Naive thymus-derived CD4-positive, alpha-beta T cell (primary cell): Measurements from ENCODE around the gene SP140L. TPM values are rescaled to one million over a fixed set of nuclear protein-coding genes. Genes with fewer than 3 reads are reported as not detected.

Source experiments
- ATAC-seq: fragments of 150-1000 bp; cut with Tn5 transposase; 2 replicates; pipeline ENCODE4 v1.10.0; 2021; ENCODE audit warnings: mild to moderate bottlenecking, moderate library complexity
- CTCF ChIA-PET: fragments of 350-600 bp; sonication (Branson Sonifier 250); formaldehyde crosslinking; loops from one replicate; lab custom pipeline; 2021; ENCODE audit warnings: antibody characterized with exemption; lab: Charles Lee
- POLR2A ChIA-PET: fragments of 350-600 bp; sonication (Branson Sonifier 250); formaldehyde crosslinking; loops from one replicate; lab custom pipeline; 2021; ENCODE audit warnings: antibody characterized with exemption, inconsistent platforms; lab: Charles Lee
- DNase-seq, 9 donors: peaks; one replicate each; pipeline versions ENCODE4 v3.0.0 to v3.0.0-alpha.2; 2020 to 2022; ENCODE audit warnings: mixed read lengths in 1 of 9
- H3K27ac ChIP-seq: one replicate; pipeline ENCODE4 v1.7.0; 2013; ENCODE audit warnings: mild to moderate bottlenecking, low read depth, low read length, moderate library complexity
- H3K27me3 ChIP-seq, 2 donors: one replicate each; pipeline ENCODE4 v1.7.0; 2013; ENCODE audit warnings: low read length in 2 of 2, mild to moderate bottlenecking in 2 of 2, moderate library complexity in 2 of 2; ENCODE audit not compliant: control insufficient read depth in 2 of 2, insufficient read depth in 2 of 2
- H3K36me3 ChIP-seq, 3 experiments: 1 replicate in 2 of 3; 2 replicates in 1 of 3; pipeline ENCODE4 v1.7.0; 2013; ENCODE audit warnings: low read length in 3 of 3, mild to moderate bottlenecking in 3 of 3, moderate library complexity in 1 of 3; ENCODE audit not compliant: insufficient read depth in 3 of 3, control insufficient read depth in 2 of 3
- H3K4me1 ChIP-seq, 2 donors: one replicate each; pipeline ENCODE4 v1.7.0; 2013; ENCODE audit warnings: low read length in 2 of 2, mild to moderate bottlenecking in 2 of 2, moderate library complexity in 1 of 2; ENCODE audit not compliant: control insufficient read depth in 2 of 2, insufficient read depth in 2 of 2
- H3K4me3 ChIP-seq: 2 replicates; pipeline ENCODE4 v1.7.0; 2013; ENCODE audit warnings: mild to moderate bottlenecking, low read length
- H3K9me3 ChIP-seq, 3 experiments: 1 replicate in 2 of 3; 2 replicates in 1 of 3; pipeline ENCODE4 v1.7.0; 2013; ENCODE audit warnings: low read length in 3 of 3; ENCODE audit not compliant: control insufficient read depth in 2 of 3
- H3K27ac Mint-ChIP-seq, 9 donors: one replicate each; pipeline ENCODE4 v1.8.0; 2020 to 2022; ENCODE audit warnings: mixed read lengths in 9 of 9, mild to moderate bottlenecking in 8 of 9, moderate library complexity in 5 of 9, inconsistent platforms in 2 of 9
- H3K27me3 Mint-ChIP-seq, 5 donors: one replicate each; pipeline ENCODE4 v1.8.0; 2021 to 2022; ENCODE audit warnings: mixed read lengths in 5 of 5, mild to moderate bottlenecking in 1 of 5
- H3K36me3 Mint-ChIP-seq, 5 donors: one replicate each; pipeline ENCODE4 v1.8.0; 2020 to 2022; ENCODE audit warnings: mixed read lengths in 5 of 5, mild to moderate bottlenecking in 3 of 5, inconsistent platforms in 1 of 5
- H3K4me1 Mint-ChIP-seq, 7 donors: one replicate each; pipeline ENCODE4 v1.8.0; 2020 to 2022; ENCODE audit warnings: mixed read lengths in 7 of 7, mild to moderate bottlenecking in 3 of 7, inconsistent platforms in 1 of 7
- H3K4me3 Mint-ChIP-seq, 10 donors: one replicate each; pipeline ENCODE4 v1.8.0; 2020 to 2022; ENCODE audit warnings: mild to moderate bottlenecking in 10 of 10, mixed read lengths in 10 of 10, moderate library complexity in 6 of 10, inconsistent platforms in 2 of 10
- H3K9me3 Mint-ChIP-seq, 11 donors: one replicate each; pipeline ENCODE4 v1.8.0; 2020 to 2022; ENCODE audit warnings: mixed read lengths in 11 of 11, mild to moderate bottlenecking in 4 of 11, inconsistent platforms in 1 of 11, moderate library complexity in 1 of 11
- intact Hi-C, 2 donors: fragments of 100-400 bp; cut with micrococcal nuclease; formaldehyde crosslinking; loops; one replicate each; pipeline ENCODE4 v1.15.1; 2023
- polyA plus RNA-seq, 2 donors: library from polyadenylated mRNA; unstranded; fragments of 300-500 nt; fragmentation: Illumina TruSeq; gene quantifications; one replicate each; pipeline ENCODE4 v1.2.3, GENCODE V29; 2021
- total RNA-seq, 6 experiments: library from RNA in 5 of 6; stranded (reverse) in 5 of 6; gene quantifications; 1 replicate in 5 of 6; 2 replicates in 1 of 6; pipeline ENCODE4 v1.2.3 and lab custom pipeline; 2021 to 2026

Gene SP140L
- total and polyA plus RNA-seq, 7 experiments from 2014 or later, result 34.1 to 121 (median 85.7) TPM

DNA sequence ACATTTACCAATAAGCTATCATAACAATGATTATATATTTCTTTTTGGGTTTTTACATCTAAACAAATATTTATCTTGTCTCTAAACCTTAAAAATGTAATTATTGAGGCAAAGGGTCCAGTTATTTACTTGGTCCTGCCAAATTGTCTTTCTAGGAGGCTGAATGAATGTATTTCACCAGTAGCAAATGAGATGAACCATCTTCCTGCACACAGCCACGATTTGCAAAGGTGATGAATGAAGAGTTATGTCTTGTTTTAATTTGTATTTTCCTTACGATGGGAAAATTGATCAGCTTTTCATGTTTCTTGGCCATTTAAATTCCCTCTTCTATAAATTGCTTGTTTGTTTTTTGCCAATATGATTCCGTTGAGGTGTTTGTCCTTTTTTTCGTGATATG, 90.4 kb downstream of the SP140L start:
- DNase-seq (no peak), ATAC-seq (no peak)
- POLR2A ChIA-PET, result interaction anchor here (0.8 to 4.3 kb wide), 9 partner anchors 9 to 200 kb away, joined by 3 to 16 read pairs (median 7); partner anchors contain the start of genes SP140 and SP140L
- intact Hi-C loops, result loop anchor here (2.0 to 10.0 kb wide), 11 partner anchors 23 to 1287 kb away; partner anchors contain the start of genes CAB39 (in 1 of the 2), FBXO36 (in 1 of the 2), PSMD1 (in 1 of the 2) and PTMA (in 1 of the 2)
- Histone ChIP-seq H3K4me1 (peaks cover 42 to 58% of the 10 kb centered on the region in 2 donors), H3K36me3 (peaks cover 0 to 3% (median 0%) of the 10 kb centered on the region in 3 experiments), H3K27me3 (no peaks in the 10 kb centered on the region), H3K27ac (peak overlapping the region; percentile 98), H3K9me3 (no peaks in the 10 kb centered on the region), H3K4me3 (peak overlapping the region; percentile 95)
- Mint-ChIP-seq H3K4me1 (peaks cover 51 to 91% (median 82%) of the 10 kb centered on the region in 7 donors), H3K9me3 (no peaks in the 10 kb centered on the region), H3K36me3 (peaks cover 10 to 47% (median 27%) of the 10 kb centered on the region in 5 donors), H3K27me3 (no peaks in the 10 kb centered on the region), H3K4me3 (peak overlapping the region; percentile 88 to 100 (median 94)), H3K27ac (peak overlapping the region; percentile 29 to 99 (median 79))
- CTCF ChIA-PET, result interaction anchor here (0.7 kb wide), 1 partner anchor 310 kb away, joined by 3 read pairs; no protein-coding TSS in a partner anchor

DNA sequence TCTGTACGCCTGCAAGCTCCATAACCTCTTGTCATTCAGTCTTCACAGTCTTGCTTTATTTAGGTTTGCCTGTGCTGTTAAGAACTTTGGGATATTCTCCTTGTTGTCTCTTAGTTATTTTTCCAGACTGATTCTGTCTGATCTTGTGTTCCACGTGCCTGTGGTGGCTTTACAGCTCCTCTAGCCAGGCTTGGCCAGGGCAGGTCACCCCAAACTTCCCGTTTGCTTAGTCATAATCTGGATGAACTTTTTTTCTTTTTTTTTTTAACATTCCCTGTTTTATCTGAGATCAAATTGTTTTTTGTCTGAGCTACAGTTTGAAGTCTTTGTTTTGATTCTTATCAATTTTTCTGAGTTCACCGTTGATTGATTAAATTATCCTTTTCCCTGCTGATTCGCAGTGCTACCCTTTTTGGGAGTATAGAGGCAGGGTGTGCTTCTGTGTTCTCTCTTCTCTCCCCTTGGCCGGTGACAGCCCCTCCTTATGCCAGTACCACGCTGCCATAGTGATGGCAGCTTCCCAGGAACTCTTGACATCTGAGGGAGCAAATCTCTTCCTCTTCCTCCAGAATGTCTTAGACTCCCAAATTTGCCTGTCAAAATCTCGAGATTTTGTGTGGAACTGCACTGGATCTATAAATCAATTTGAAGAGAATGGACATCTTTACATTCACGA, 91.5 kb downstream of the SP140L start:
- H3K9me3 Mint-ChIP-seq, result no peaks in the 10 kb centered on the region
- DNase-seq (no peak), ATAC-seq (no peak)
- no peaks in the 10 kb centered on the region for H3K27me3 ChIP-seq
- H3K4me1 ChIP-seq, result peaks cover 41 to 50% of the 10 kb centered on the region in 2 donors
- intact Hi-C loops, result loop anchor here (1.0 to 10.0 kb wide), 7 partner anchors 13 to 1286 kb away; partner anchors contain the start of genes CAB39 (in 1 of the 2), FBXO36 (in 1 of the 2), PSMD1 (in 1 of the 2) and PTMA (in 1 of the 2)
- ChIA-PET POLR2A (interaction anchor here (0.7 to 4.3 kb wide), 8 partner anchors 9 to 193 kb away, joined by 3 to 16 read pairs (median 5); partner anchors contain the start of gene SP140), CTCF (no interaction called here)
- H3K4me1 Mint-ChIP-seq, result peaks cover 52 to 91% (median 80%) of the 10 kb centered on the region in 7 donors
- peak overlapping the region; percentile 98 for H3K27ac ChIP-seq
- peaks cover 13 to 54% (median 33%) of the 10 kb centered on the region in 5 donors for H3K36me3 Mint-ChIP-seq
- H3K4me3 ChIP-seq, result peak overlapping the region; percentile 33
- peaks cover 0 to 5% (median 0%) of the 10 kb centered on the region in 3 experiments for H3K36me3 ChIP-seq
- no peaks in the 10 kb centered on the region for H3K9me3 ChIP-seq
- peak overlapping the region; percentile 88 to 100 (median 94) for H3K4me3 Mint-ChIP-seq
- no peaks in the 10 kb centered on the region for H3K27me3 Mint-ChIP-seq
- H3K27ac Mint-ChIP-seq, result peak overlapping the region in 8 of 9 donors; percentile 51 to 99 (median 74)

DNA sequence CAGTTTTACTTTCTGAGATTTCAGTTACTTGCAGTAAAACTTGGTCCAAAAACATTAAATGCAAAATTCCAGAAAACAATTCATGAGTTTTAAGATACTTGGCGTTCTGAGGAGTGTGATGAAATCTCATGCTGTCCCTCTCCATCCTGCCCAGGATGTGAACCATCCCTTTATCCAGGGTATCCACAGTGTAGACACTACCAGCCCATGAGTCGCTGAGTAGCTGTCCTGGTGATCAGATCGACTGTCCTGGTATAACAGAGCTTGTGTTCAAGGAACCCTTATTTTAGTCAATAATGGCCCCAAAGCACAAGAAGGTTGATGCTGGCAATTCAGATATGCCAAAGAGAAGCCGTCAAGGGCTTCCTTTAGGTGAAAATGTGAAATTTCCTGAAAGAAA, 92.2 kb downstream of the SP140L start:
- CTCF ChIA-PET, result no interaction called here
- POLR2A ChIA-PET, result no interaction called here
- ATAC-seq (no peak), DNase-seq (no peak)
- H3K27ac ChIP-seq, result peak overlapping the region; percentile 98
- H3K4me3 Mint-ChIP-seq, result peak overlapping the region; percentile 73 to 100 (median 94)
- peaks cover 20 to 61% (median 40%) of the 10 kb centered on the region in 5 donors for H3K36me3 Mint-ChIP-seq
- peaks cover 55 to 91% (median 80%) of the 10 kb centered on the region in 7 donors for H3K4me1 Mint-ChIP-seq
- peaks cover 0 to 5% (median 0%) of the 10 kb centered on the region in 3 experiments for H3K36me3 ChIP-seq
- no peaks in the 10 kb centered on the region for H3K27me3 Mint-ChIP-seq
- intact Hi-C loops, result loop anchor here (1.0 to 10.0 kb wide), 7 partner anchors 12 to 1286 kb away; partner anchors contain the start of genes CAB39 (in 1 of the 2), FBXO36 (in 1 of the 2), PSMD1 (in 1 of the 2) and PTMA (in 1 of the 2)
- H3K9me3 ChIP-seq, result no peaks in the 10 kb centered on the region
- peaks cover 48 to 50% of the 10 kb centered on the region in 2 donors for H3K4me1 ChIP-seq
- H3K9me3 Mint-ChIP-seq, result no peaks in the 10 kb centered on the region
- peak overlapping the region; percentile 27 for H3K4me3 ChIP-seq
- peak overlapping the region in 7 of 9 donors; percentile 36 to 87 (median 80) for H3K27ac Mint-ChIP-seq
- no peaks in the 10 kb centered on the region for H3K27me3 ChIP-seq

DNA sequence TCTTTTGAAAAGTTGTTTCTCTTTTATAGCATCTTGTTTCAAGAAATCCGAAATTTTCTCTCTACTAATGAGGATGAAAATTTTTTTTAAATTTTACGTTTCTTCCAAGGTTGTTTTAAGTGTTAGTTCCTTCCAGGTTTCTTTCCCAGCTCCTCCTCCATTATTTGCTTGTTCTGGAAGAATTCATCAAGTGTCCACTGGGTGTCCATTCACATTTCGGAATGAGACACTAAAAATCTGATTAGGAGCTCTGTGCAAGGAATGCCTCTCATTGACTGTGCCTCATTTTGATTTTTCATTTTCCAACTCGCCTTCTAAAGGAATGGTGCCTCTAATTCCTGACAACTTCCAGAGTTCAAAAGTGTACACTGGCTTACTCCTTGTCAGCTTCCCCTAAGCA, 95.2 kb downstream of the SP140L start:
- H3K4me3 ChIP-seq, result no peak overlapping the region
- intact Hi-C loops, result no loop called here
- Mint-ChIP-seq H3K36me3 (peaks cover 20 to 68% (median 55%) of the 10 kb centered on the region in 5 donors), H3K4me3 (peak overlapping the region; percentile 21 to 100 (median 60)), H3K27me3 (no peaks in the 10 kb centered on the region), H3K9me3 (no peaks in the 10 kb centered on the region), H3K4me1 (peaks cover 68 to 98% (median 91%) of the 10 kb centered on the region in 7 donors), H3K27ac (peak overlapping the region in 6 of 9 donors; percentile 12 to 62 (median 40))
- no peaks in the 10 kb centered on the region for H3K9me3 ChIP-seq
- peaks cover 55 to 67% of the 10 kb centered on the region in 2 donors for H3K4me1 ChIP-seq
- ATAC-seq, result no peak
- POLR2A ChIA-PET, result interaction anchor here (1.0 kb wide), 1 partner anchor 9 kb away, joined by 4 read pairs; no protein-coding TSS in a partner anchor
- CTCF ChIA-PET, result no interaction called here
- no peaks in the 10 kb centered on the region for H3K27me3 ChIP-seq
- H3K36me3 ChIP-seq, result peaks cover 0 to 8% (median 0%) of the 10 kb centered on the region in 3 experiments
- DNase-seq, result no peak
- peak overlapping the region; percentile 10 for H3K27ac ChIP-seq

DNA sequence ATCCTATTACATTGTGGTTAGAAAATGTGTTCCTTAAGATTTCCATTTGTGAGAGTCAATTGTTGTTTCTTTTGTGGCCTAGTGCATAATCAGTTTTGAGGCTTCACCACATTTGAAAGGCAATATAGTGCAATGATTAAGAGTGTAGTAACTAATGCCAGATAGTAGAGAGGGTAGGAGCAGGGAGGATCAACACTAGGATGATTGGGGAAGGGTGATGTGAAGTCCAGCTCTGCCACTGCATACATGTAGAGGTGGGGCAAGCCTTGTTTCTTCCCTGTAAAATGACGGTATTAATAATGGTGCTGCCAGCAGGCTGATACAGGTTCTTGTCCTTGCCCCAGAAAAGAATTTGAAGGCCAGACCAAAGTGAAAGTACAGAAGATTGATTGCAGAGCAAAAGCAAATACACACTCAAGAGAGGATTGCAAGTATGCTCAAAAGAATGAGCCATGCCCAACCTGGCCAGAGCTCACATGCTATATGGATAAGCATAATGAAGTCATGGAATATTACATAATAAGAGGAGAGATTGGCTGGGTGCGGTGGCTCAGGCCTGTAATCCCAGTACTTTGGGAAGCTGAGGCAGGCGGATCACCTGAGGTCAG, 97.0 kb downstream of the SP140L start:
- H3K4me3 Mint-ChIP-seq, result peak overlapping the region; percentile 12 to 100 (median 75)
- H3K36me3 ChIP-seq, result peaks cover 0 to 26% (median 0%) of the 10 kb centered on the region in 3 experiments
- ChIA-PET CTCF (no interaction called here), POLR2A (no interaction called here)
- peak overlapping the region; percentile 33 to 87 (median 71) for H3K27ac Mint-ChIP-seq
- H3K9me3 Mint-ChIP-seq, result peaks cover 0 to 10% (median 2%) of the 10 kb centered on the region in 11 donors
- no peak for DNase-seq
- H3K27ac ChIP-seq, result no peak overlapping the region
- peaks cover 50 to 66% of the 10 kb centered on the region in 2 donors for H3K4me1 ChIP-seq
- no peaks in the 10 kb centered on the region for H3K9me3 ChIP-seq
- no peak for ATAC-seq
- intact Hi-C loops, result loop anchor here in 1 of 2 donors (1.0 kb wide), 1 partner anchor 8 kb away; the partner anchor contains the start of gene SP100
- peaks cover 20 to 75% (median 63%) of the 10 kb centered on the region in 5 donors for H3K36me3 Mint-ChIP-seq
- no peaks in the 10 kb centered on the region for H3K27me3 ChIP-seq
- no peaks in the 10 kb centered on the region for H3K27me3 Mint-ChIP-seq
- H3K4me1 Mint-ChIP-seq, result peaks cover 62 to 94% (median 88%) of the 10 kb centered on the region in 7 donors
- no peak overlapping the region for H3K4me3 ChIP-seq

DNA sequence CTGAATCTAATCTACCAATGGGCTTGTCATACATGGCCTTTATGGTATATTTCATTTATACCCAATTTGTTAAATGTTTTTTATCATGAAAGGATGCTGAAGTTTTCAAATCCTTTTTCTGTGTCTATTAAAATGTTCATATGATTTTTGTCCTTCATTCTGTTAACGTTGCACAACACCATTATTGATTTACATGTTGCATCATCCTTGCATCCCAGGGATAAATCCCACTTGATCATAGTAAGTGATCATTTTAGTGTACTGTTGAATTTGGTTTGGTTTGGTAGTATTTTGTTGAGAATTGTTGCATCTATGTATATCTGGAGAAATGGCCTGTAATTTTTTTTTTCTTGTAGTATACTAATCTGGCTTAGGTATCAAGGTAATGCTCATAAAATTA, 98.4 kb downstream of the SP140L start:
- CTCF ChIA-PET, result no interaction called here
- intact Hi-C loops, result loop anchor here in 1 of 2 donors (1.0 kb wide), 1 partner anchor 9 kb away; the partner anchor contains the start of gene SP100
- ATAC-seq (no peak), DNase-seq (no peak)
- Histone ChIP-seq H3K27ac (no peak overlapping the region), H3K4me3 (no peak overlapping the region), H3K36me3 (peaks cover 0 to 40% (median 0%) of the 10 kb centered on the region in 3 experiments), H3K4me1 (peaks cover 41 to 60% of the 10 kb centered on the region in 2 donors), H3K27me3 (no peaks in the 10 kb centered on the region), H3K9me3 (no peaks in the 10 kb centered on the region)
- peak overlapping the region; percentile 6 to 100 (median 50) for H3K4me3 Mint-ChIP-seq
- POLR2A ChIA-PET, result no interaction called here
- H3K27me3 Mint-ChIP-seq, result no peaks in the 10 kb centered on the region
- H3K9me3 Mint-ChIP-seq, result peaks cover 0 to 24% (median 8%) of the 10 kb centered on the region in 11 donors
- H3K36me3 Mint-ChIP-seq, result peaks cover 25 to 84% (median 72%) of the 10 kb centered on the region in 5 donors
- H3K4me1 Mint-ChIP-seq, result peaks cover 55 to 91% (median 86%) of the 10 kb centered on the region in 7 donors
- peak overlapping the region in 7 of 9 donors; percentile 33 to 86 (median 48) for H3K27ac Mint-ChIP-seq
